GM12875 (cell line): ENCODE data around the gene TUG1.

Source experiments
- H3K4me3 ChIP-seq: one replicate; pipeline ENCODE4 v1.5.1; 2011; ENCODE audit warnings: low read depth, low read length, control low read depth
- TF ChIP-seq, protein P1 (sequence below): IDR thresholded peaks from 2 replicates; pipeline ENCODE4 v1.5.1; 2011; ENCODE audit warnings: low read depth, mild to moderate bottlenecking, control low read depth, inconsistent platforms, low read length, moderate library complexity, borderline replicate concordance; ENCODE audit not compliant: insufficient read depth

TUG1 gene

DNA sequence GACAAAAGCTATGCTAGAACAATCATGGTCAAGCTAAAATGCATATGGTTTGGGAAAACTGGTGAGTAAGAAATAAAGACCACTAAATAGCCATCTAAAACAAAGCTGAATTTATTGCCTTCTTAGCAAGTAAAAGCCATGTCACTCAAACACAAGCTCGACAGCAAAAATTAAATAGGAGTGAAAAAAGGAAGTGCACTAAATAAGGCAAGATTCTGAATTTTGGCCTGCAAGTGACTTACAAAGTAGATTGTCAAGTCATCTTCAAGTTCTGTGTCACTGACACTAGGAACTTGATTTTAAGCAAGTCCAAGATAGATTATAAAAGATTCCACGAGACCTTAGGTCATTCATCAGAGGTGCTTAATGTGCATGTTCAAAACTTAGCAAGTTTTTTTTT lies 27.4 kb downstream of the TUG1 start:
- no peak overlapping the region for H3K4me3 ChIP-seq
- TF ChIP-seq, protein P1, sequence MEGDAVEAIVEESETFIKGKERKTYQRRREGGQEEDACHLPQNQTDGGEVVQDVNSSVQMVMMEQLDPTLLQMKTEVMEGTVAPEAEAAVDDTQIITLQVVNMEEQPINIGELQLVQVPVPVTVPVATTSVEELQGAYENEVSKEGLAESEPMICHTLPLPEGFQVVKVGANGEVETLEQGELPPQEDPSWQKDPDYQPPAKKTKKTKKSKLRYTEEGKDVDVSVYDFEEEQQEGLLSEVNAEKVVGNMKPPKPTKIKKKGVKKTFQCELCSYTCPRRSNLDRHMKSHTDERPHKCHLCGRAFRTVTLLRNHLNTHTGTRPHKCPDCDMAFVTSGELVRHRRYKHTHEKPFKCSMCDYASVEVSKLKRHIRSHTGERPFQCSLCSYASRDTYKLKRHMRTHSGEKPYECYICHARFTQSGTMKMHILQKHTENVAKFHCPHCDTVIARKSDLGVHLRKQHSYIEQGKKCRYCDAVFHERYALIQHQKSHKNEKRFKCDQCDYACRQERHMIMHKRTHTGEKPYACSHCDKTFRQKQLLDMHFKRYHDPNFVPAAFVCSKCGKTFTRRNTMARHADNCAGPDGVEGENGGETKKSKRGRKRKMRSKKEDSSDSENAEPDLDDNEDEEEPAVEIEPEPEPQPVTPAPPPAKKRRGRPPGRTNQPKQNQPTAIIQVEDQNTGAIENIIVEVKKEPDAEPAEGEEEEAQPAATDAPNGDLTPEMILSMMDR = no peak

- TF ChIP-seq, protein P1 = no peak
- H3K4me3 ChIP-seq = no peak overlapping the region
Observed at GRCh38 chr22:30998329-30998728, 29.3 kb downstream of the TUG1 start.

DNA sequence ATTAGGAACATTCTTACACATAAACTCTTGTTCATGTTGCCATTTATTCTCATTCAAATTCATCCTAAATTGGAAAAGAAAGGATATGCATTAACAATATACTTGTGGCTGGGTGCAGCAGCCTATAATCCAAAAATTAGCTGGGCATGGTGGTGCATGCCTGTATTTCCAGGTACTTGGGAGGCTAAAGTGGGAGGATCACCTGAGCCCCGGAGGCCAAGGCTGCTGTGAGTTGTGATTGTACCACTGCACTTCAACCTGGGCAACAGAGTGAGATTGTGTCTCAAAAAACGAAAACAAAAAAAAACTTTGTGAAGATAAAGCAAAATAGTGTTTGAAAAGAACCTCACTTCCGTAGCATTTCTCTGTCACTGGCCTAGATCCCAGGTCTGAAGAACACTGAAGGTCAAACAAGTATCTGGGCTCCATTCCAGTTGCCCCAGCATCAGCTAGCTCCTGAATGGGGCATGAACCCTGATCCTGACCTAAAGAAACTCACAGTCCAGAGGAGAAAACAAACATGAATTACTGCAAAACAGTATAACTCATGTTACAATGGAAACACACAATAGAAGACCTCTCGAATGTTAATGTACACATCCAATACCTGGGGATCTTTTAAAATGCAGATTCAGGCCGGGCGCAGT lies 32.2 kb downstream of the TUG1 start:
- TF ChIP-seq, protein P1 = no peak
- no peak overlapping the region for H3K4me3 ChIP-seq

DNA sequence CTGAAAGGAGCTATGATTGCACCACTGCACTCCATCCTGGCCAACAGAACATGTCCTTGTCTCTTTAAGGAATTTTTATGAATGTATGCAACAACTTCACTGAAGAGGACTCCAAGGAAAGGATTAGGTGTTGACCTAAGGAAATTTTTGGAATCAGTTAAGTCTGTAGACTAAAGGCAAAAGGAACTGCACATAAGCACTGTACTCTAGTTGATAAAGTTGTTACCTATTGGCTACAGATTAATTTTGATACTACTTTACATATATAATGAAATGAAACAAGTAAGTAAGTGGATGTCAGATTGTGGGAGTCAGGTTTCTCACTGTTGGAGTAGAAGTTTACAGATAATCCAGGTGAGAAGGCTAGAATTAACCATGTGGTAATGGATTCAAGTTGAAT lies 36.5 kb downstream of the TUG1 start:
- TF ChIP-seq, protein P1 = no peak
- H3K4me3 ChIP-seq = no peak overlapping the region

GRCh38 chr22:31019191-31019930 lies 50.3 kb downstream of the TUG1 start:
- no peak overlapping the region for H3K4me3 ChIP-seq
- TF ChIP-seq, protein P1 = no peak

DNA sequence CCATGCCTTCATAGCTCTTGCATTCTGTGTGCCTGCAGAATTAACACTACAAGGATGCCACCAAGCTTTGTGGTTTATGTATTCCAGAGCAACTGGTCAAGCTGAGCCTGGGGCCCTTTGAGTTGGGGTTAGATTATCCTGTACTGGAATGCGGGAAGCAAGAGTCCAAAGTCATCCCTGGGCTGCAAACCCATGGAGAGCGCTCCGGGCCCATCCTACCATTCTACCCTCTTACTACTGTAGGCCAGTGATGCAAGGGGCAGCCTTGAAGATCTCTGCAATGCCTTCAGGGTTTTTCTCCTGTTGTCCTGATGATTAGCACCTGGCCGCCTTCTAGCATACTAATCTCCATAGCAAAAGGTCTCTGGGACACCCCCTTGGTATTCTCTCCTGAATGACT lies 51.3 kb downstream of the TUG1 start:
- H3K4me3 ChIP-seq = no peak overlapping the region
- TF ChIP-seq, protein P1 = no peak

- TF ChIP-seq, protein P1 = no peak
- no peak overlapping the region for H3K4me3 ChIP-seq
Observed at GRCh38 chr22:31022516-31022915, 53.5 kb downstream of the TUG1 start.
